OCI-LY1 (cell line): Measurements from ENCODE around the gene XRCC4.

Source experiments
- CTCF ChIP-seq: fragments of 200-600 bp; sonication (generic), shearing (Covaris generic); IDR thresholded peaks from 2 replicates; pipeline ENCODE4 v1.5.1; 2017; ENCODE audit warnings: mild to moderate bottlenecking, antibody characterized with exemption, low read length, moderate library complexity, mixed read lengths
- EZH2 ChIP-seq: fragments of 200-600 bp; sonication (generic), shearing (Covaris generic); IDR thresholded peaks from 2 replicates; pipeline ENCODE4 v1.8.0; 2017; ENCODE audit warnings: borderline replicate concordance, mixed run types, mild to moderate bottlenecking, antibody characterized with exemption, low read length, moderate library complexity, mixed read lengths

- TF ChIP-seq CTCF (no peak), EZH2 (no peak)
Observed at GRCh38 chr5:83401122-83401731, 323.9 kb downstream of the XRCC4 start.
